ENCODE results near the gene ARL13A. TPM values are rescaled to one million over a fixed set of nuclear protein-coding genes. Genes with fewer than 3 reads are reported as not detected.

ARL13A gene
- total RNA-seq, 2 experiments from 2014 or later, result not detected

DNA sequence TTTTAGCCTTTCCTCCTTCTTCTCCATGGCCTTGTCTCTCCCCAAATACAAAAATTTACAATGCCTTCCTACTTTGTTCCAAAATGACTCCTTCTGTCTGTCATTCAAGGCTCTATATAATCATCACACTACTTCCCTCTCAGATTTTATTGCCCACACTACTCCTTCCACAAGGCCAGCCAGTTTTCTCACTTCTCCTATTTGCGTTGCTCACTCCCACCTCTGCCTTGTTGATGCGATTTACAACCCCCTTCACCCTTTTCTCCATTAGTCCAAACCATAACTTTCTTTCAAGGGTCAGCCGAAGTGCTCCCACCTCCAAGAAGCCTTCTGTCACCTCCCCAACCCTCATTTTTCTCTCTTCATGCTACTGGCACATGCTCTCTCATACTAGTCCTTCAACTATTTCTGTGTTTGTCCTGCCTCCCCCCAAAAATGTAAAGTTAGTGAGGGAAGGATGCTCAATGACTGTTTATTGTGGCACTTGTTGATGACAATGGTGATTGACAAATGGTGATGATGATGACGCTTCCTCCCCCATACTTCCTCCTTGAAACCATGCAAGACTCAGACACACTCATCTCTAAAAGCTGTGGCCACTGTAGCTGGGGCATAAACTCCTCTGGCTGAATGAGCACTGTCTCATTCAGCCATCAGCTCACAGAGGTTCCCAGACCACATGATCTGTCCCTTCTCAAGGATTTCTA is 38.1 kb upstream of the ARL13A start:
- H3K4me3 Mint-ChIP-seq, result no peak overlapping the region
- ATAC-seq (peak; percentile 68), DNase-seq (peak; percentile 50)
- H3K9me3 Mint-ChIP-seq, result peaks cover 4% of the 10 kb centered on the region
- peaks cover 3% of the 10 kb centered on the region for H3K36me3 Mint-ChIP-seq (ENCODE audit: low read depth)
- intact Hi-C loops (cut with micrococcal nuclease), result no loop called here
- H3K27me3 Mint-ChIP-seq, result no peaks in the 10 kb centered on the region
- peak overlapping the region; percentile 74 for H3K27ac Mint-ChIP-seq
- peaks cover 31% of the 10 kb centered on the region for H3K4me1 Mint-ChIP-seq (ENCODE audit: low read depth)
- TF ChIP-seq, protein P1, sequence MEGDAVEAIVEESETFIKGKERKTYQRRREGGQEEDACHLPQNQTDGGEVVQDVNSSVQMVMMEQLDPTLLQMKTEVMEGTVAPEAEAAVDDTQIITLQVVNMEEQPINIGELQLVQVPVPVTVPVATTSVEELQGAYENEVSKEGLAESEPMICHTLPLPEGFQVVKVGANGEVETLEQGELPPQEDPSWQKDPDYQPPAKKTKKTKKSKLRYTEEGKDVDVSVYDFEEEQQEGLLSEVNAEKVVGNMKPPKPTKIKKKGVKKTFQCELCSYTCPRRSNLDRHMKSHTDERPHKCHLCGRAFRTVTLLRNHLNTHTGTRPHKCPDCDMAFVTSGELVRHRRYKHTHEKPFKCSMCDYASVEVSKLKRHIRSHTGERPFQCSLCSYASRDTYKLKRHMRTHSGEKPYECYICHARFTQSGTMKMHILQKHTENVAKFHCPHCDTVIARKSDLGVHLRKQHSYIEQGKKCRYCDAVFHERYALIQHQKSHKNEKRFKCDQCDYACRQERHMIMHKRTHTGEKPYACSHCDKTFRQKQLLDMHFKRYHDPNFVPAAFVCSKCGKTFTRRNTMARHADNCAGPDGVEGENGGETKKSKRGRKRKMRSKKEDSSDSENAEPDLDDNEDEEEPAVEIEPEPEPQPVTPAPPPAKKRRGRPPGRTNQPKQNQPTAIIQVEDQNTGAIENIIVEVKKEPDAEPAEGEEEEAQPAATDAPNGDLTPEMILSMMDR (IDR thresholded peaks at IDR 0.05), result no peak
- ChIA-PET CTCF (no interaction called here), POLR2A (no interaction called here)

DNA sequence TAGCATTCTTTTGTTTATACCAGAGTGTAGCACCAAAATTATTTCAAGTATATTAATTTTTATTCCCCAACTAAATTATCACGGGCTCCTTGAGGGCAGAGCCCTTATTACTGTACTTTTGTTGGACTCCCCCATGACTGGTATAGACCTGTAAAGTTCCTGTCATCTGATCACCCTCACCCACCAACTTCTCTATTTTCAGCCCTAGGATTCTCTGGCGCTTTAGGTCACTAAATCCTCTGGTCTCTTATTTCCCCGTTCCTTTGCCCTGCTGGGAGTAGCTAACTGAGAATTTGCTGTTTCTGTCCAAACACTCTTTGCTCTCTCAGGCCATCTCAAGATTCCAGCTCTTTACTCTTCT is 37.6 kb upstream of the ARL13A start:
- H3K4me3 Mint-ChIP-seq, result no peak overlapping the region
- H3K9me3 Mint-ChIP-seq, result peaks cover 4% of the 10 kb centered on the region
- no peaks in the 10 kb centered on the region for H3K27me3 Mint-ChIP-seq
- TF ChIP-seq, protein P1 (IDR thresholded peaks at IDR 0.05), result no peak
- intact Hi-C loops (cut with micrococcal nuclease), result no loop called here
- no peak overlapping the region for H3K27ac Mint-ChIP-seq
- DNase-seq (no peak), ATAC-seq (peak; percentile 13)
- peaks cover 3% of the 10 kb centered on the region for H3K36me3 Mint-ChIP-seq (ENCODE audit: low read depth)
- ChIA-PET POLR2A (no interaction called here), CTCF (no interaction called here)
- peaks cover 27% of the 10 kb centered on the region for H3K4me1 Mint-ChIP-seq (ENCODE audit: low read depth)

DNA sequence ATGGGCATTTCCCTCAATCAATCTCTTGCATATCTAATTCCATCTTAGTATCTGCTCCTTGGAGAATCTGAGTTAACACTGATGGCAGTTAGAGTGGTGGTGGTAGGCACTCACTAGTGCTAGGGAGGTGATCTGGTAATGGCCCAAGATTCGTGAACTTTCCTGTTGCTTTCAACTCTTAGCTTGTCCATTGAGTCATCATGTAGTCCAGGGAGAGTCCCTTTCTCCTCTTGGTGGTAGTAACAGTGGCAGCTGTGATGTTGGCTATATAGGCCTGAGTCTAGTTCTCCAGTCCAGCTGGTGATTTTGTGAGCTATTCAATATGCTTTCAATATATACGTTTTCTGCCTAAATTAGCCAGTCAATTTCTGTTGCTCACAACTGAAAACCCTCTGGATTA is 33.7 kb upstream of the ARL13A start:
- no peak for ATAC-seq

DNA sequence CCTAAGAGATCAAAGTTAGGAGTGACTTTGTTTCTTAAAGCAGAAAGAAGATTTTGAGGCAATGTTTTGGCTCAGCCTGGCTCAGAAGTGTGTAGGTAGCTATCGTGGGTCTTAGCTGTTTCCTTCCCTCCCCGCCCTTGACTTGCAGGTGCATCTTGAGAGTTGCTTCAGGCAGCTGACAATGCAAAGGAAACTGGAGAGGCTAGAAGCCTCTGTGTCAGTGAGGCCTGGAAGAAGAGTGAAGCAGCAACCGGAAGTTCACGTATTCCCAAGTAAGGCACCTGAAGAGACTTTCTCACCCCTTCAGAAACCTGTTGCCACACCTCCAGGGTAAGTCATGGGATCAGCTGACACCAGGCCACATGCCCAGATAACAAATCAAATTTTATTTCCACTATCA is 30.2 kb upstream of the ARL13A start:
- no peaks in the 10 kb centered on the region for H3K9me3 Mint-ChIP-seq
- peak; percentile 2 for DNase-seq
- H3K4me3 Mint-ChIP-seq, result no peak overlapping the region
- no peak for ATAC-seq
- intact Hi-C loops (cut with micrococcal nuclease), result no loop called here
- no peaks in the 10 kb centered on the region for H3K27me3 Mint-ChIP-seq
- TF ChIP-seq, protein P1 (IDR thresholded peaks at IDR 0.05), result no peak
- peaks cover 9% of the 10 kb centered on the region for H3K4me1 Mint-ChIP-seq (ENCODE audit: low read depth)
- ChIA-PET POLR2A (no interaction called here), CTCF (no interaction called here)
- no peaks in the 10 kb centered on the region for H3K36me3 Mint-ChIP-seq (ENCODE audit: low read depth)
- H3K27ac Mint-ChIP-seq, result peak overlapping the region; percentile 25

More for the DNA sequence above, 33.7 kb upstream of the ARL13A start:
- Mint-ChIP-seq H3K27ac (no peak overlapping the region), H3K9me3 (peaks cover 4% of the 10 kb centered on the region), H3K4me1 (ENCODE audit: low read depth) (peaks cover 22% of the 10 kb centered on the region), H3K36me3 (ENCODE audit: low read depth) (peaks cover 3% of the 10 kb centered on the region), H3K27me3 (no peaks in the 10 kb centered on the region), H3K4me3 (no peak overlapping the region)
- intact Hi-C loops (cut with micrococcal nuclease), result no loop called here
- POLR2A ChIA-PET, result no interaction called here
- TF ChIP-seq, protein P1 (IDR thresholded peaks at IDR 0.05), result no peak
- CTCF ChIA-PET, result no interaction called here
- DNase-seq, result no peak

DNA sequence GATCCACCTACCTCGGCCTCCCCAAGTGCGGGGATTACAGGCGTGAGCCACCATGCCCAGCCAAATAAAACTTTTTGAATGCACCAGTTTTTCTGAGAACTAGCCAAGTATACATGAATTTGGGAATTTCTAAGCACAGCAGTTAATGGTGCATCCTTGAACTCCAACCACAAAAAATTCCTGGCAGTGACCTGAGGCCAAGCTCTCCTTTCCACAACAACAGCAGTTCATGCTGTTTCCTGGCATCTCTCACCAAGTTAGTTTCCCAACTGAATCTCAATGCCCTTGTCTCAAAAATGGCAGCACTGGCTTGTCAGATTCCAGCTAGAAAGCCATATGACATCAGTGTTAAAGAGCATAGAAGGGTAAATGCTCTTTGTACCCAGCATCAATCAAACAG is 24.9 kb upstream of the ARL13A start:
- Mint-ChIP-seq H3K4me3 (no peak overlapping the region), H3K27me3 (no peaks in the 10 kb centered on the region), H3K4me1 (ENCODE audit: low read depth) (peaks cover under 1% of the 10 kb centered on the region), H3K36me3 (ENCODE audit: low read depth) (no peaks in the 10 kb centered on the region), H3K27ac (no peak overlapping the region), H3K9me3 (no peaks in the 10 kb centered on the region)
- TF ChIP-seq, protein P1 (IDR thresholded peaks at IDR 0.05), result no peak
- ATAC-seq, result no peak
- ChIA-PET CTCF (no interaction called here), POLR2A (no interaction called here)
- DNase-seq, result no peak
- intact Hi-C loops (cut with micrococcal nuclease), result no loop called here
